GM21786 (cell line): Measurements from ENCODE around the gene ZFAND3.

Source experiments
- ATAC-seq: cut with Tn5 transposase; IDR thresholded peaks from one replicate; pipeline ENCODE4 v1.9.1; 2021; ENCODE audit not compliant: unreplicated experiment

Gene ZFAND3

DNA sequence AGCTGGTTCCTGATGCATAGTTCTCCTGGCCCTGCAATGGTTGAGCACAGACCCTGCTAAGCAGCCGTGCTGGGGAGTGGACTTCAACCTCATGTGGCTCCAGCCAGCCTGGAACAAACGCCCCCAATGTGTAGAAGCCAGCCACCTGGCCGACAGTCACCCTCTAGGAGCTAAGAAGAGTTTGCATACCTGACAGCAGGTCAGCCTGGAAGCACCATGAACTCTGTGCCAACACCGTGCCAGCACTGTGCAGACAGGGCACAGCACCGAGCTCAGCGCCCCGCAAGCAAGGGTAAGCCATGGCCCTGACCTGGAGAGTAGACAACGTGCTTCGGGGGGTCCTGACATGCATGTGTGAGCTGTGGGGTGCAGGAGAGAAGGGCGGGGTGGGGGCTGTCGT, 356.3 kb downstream of the ZFAND3 start:
- ATAC-seq = no peak

DNA sequence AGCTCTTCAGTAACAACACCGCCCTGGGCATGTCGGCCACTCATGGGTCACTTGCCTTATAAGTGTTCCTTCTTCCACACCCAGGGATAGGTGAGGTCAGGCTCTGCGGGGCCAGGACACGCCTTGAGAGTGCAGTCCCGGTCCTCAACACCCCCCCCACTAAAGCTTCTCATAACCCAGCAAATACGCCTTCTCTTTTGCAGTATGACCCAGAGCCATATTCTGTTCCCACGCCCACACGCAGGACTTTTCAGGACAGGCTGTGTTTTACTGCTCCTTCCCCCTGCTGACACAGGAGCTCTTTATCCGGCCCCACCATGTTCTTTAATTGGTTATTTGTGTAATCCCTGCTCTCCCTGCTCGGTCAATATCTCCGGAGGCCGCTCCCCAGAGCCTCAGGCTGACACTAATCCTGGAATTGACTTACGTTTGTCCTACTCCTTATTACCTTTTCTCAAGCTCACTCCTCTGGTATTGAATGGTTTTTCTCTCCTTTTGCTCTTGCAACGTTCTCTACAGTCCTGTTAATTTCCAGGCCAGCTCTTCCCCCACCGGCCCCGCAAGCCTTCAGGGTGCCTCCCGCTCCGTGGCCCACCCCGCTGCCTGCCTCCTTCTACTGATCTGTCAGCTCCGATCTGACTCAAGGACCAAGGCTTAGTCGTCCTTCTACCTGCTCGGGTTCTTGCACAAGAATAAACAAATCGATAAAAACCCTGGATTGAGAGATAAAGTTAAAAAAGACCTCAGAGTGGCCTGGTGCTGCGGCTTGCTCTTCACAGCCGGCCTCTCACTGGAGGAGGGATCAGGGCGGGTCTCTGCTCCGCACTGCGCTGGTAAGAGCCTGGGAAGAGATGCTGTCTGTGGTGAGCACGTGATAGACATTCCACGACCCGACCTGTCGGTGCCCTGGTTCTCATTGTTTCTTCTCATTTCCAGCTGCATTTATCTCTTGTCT, 357.5 kb downstream of the ZFAND3 start:
- no peak for ATAC-seq

DNA sequence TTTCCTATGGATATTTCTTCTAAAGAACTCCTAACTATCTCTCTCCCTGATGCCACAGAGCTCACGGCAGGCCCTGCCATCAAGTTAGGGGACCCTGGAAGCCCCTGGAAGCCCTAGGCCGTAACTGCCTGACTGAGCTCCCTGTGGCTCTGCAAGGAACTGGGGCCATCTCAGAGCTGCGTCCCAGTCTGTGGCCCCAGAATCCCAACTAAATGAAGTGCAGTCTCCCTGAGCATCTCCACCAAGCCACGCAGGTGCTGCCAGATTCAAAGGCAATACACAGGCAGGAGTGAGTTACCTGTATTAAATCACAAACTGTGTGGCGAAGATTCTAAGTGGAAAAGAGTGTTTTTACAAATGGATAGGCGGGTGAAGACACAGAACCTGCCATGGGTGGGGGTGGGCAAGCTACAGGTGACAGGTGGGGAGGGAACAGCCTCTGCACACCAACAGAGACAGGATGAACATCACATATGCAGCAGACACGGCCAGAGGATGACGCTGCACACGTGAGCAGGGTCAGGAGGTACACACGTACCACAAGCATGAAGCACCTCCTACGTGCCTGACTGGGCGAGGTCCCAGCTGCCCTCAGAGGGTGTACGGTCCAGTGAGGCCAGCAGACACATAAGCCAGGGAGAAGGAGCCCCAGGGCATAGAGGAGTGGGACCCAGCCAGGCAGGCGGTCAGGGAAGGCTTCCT, 358.5 kb downstream of the ZFAND3 start:
- no peak for ATAC-seq

DNA sequence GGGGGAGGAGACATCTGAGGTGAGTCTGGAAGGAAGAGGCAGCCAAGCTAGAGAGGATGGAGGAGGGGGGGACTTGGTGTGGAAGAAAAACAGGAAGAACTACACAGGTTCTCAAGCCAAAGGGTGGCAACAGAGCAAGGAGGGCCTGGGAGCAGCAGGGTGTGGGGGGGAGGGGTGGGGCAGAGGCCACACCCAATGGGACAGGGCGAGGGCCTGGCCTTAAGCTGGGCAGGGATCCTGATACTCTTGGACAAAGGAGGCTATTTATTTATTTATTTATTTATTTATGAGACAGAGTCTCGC, 359.0 kb downstream of the ZFAND3 start:
- ATAC-seq = no peak

DNA sequence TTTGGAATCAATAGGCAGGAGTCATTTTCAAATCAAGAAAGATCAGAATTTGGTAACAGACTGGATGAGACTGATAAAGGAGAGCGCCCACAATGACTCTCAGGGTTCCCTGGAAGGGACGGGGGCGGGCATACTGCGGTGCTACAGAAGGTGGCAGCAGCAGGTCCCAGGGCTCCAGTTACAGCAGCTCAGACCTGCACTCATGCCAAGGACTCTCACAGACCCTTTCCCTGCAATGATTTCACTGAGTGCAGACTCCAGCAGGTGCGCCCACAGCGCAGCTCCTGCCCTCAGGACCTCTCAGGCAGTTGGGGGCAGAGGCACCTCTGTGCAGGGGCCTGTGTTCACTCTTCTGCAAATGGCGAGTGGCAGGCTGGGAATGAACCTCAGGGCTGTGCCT, 359.8 kb downstream of the ZFAND3 start:
- ATAC-seq = no peak

DNA sequence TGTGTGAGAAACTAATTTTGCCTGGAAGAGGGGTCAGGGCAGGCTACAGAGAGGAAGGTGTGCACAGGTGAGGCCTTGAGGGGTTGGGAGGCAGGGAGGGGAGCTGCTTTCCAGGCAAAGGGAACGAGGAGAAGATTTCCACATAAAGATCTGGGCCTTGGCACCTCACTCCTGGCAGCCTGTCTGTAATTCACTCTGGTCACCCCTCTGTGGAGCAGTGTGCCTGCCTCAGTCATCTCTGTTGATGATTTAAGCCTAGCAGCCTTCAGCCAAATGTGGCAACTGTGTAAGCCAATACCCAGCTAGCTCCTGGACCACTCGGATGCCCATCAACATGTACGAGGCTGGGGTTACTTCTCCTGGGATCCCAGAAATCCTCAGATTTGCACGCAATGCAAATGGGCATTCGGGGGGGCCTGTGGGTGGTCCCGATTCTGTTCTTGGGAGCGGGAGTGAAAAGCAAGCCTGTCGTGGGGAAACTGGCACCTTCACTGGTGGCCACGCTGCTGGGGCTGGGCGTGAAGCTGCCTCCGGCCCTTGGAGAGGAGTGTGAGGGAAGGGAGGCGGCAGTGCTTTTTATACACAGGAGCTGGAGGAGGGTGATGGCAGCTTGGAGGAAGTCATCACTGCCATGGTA, 360.4 kb downstream of the ZFAND3 start:
- no peak for ATAC-seq

DNA sequence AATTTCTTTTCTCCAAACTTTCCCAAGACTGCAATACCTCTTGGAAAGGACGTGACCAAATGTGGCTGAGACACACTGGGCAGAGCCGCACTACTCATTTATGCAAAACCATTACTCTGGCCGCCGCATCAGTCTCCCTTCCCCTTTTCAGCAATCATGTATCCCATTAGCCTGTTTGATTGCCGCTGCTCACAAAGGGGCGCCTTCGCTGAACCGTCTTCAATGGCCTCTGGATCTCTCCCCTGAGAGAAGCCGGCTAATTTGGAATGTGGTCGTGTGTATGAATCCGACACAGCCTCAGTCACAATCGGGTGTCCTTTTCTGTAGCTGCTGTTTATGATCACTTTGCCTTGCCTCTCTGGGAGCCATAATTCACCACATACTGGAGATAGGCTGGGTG, 361.1 kb downstream of the ZFAND3 start:
- ATAC-seq = no peak

DNA sequence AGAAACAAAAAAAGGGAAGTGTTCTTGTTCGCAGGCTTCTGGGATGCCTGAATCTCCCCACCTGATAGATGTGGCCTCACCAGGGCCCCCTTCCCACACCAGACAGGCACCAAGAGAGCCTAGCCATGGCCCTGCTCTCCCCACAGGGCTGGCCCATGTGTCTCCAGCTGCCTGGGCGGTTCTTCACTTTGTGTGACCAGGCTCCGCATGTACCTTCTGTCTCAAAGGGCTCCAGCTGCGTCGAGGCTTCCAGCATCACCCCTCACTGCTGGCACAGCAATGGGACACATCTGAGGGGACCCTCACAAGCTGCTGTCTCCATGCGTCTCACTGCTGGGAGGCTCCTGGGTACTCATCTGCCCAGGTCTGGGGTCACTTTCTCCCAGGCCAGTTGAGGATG, 362.9 kb downstream of the ZFAND3 start:
- ATAC-seq = no peak

DNA sequence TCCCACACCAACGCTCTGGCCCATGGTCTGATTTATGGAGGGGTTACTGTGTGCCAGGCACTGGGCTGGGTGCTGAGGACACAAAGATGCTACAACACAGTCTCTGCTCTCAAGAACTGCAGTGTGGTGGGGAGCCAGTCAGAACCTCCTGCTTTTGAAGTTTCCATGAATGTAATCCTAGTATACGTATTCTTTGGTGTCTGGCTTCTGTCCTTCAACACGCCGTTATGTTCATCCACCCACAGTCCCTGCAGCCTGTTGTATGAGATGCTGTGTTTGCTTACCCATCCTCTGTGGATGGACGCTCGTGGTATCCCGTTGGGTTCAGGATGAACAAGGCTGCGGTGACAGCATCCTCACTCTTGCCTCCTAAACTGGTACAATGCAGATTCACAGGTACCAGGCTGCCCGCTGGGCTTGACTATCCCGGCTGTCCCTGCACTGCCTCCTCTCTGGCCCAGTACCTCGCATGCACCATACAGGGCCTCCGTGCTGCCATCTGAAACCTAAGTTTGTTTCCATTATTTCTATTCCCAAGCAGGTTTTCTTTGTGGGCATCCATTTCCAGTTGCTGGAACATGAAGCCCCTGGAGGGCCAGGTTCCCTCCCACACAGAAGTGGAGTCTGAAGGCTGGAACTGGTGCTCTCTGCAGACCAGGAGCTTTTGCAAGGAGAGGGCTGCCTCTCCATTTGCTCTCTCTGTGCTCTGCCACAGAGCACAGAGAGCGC, 364.5 kb downstream of the ZFAND3 start:
- no peak for ATAC-seq

DNA sequence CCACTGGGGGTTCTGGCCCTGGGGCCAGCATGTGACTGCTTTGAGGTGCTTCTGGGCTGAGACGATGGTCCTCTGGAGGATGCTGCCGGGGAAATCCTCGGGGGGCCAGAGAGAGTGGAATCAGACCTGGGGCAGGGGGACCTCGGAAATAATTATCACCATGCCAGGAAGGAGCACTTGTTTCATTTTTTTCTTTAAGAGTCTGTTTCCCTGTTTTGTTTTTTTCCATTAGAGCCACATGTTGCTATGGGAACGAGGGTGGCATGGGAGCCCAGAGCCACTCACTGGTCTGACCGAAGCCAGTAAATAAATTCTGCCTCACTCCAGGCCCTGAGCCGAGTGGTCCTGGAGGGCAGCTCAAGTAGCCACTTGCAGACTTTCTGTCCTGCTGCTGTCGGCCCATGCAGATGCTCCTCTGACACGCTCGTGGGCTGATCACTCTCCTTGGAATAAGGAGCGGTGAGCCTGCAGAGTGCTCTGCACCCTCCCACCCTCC, 365.1 kb downstream of the ZFAND3 start:
- no peak for ATAC-seq

DNA sequence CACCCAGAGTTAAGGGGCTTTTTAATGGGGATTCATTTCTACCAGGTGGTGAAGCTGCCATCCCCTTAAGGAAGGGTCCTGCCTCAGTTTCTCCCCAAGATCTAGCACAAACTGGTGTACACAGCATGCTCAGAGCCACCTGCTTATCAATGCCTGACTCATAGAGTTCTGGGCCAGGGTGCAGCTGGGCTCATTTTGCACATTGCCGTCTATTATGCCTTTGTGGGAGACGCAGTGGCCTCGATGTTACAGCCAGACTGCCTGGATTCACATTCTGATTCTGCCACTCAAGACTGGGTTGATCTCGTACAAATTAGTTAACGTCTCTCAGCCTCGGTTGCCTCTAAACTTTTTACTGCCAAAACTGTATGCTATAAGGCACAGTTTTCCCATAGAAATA, 365.7 kb downstream of the ZFAND3 start:
- ATAC-seq = no peak

DNA sequence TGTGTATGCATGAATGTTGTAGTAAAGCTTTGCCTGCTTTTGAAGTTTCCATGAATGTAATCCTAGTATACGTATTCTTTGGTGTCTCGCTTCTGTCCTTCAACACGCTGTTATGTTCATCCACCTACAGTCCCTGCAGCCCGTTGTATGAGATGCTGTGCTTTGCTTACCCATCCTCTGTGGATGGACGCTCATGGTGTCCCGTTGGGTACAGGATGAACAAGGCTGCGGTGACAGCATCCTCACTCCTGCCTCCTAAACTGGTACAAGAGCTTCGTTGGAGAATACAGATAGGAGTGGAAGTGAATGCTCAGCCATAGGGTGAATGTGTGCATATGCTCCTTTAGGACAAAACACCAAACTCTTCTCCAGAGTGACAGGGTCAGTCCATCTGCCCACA, 366.2 kb downstream of the ZFAND3 start:
- no peak for ATAC-seq

DNA sequence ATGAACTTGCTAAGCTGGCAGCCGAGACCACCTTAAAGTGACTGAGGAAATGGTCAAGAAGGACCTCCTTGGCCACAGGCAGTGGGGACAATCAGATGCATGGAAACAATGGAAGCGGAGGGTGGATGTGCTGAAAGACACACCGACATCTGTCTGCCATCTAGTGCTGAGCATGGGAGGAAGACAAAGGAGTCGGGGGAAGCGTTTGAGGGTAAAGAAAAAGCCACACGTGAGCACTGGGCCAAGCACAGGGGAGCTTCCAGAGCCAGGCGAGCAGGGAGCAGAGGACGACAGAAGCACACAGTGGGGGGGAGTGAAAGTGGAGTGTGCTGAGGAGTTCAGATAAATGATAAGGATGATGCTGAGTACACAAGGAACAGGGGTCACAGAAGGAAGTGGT, 367.8 kb downstream of the ZFAND3 start:
- ATAC-seq = no peak

DNA sequence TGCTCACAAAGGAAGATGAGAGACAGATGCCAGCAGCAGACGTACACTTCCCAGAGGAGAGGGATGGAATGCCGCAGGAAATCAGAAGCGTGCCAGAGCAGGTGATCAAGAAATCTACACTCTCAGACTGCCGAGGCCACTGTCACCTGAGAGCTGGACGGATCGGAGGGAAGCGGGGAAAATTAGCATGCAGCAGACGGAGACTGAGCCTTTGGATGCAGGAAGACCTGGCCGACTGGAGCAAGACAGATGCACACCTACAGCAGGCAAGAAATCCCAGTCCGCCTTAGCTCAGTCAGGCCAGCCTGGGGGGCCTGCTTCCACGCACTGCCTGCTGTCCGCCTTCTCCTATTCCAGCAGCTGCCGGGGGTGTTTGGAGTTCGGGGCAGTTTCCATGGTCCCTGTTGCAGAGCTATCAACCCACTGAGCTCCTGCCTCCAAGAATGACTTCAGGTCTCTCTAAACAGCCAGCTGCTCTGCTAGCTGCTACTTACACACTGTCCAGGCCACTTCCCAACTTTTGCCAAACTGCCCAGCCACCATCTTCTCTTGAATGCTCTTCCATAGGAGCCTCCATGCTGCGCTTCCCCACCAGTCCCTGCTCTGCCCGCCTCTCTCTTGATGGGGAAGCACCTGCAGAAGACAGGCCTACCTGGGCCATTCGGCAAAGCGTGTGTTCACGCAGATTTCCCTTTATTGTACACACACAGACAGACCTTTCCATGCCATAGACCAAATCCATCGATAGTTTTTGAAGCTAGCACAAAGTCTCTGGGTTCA, 368.5 kb downstream of the ZFAND3 start:
- ATAC-seq = no peak

DNA sequence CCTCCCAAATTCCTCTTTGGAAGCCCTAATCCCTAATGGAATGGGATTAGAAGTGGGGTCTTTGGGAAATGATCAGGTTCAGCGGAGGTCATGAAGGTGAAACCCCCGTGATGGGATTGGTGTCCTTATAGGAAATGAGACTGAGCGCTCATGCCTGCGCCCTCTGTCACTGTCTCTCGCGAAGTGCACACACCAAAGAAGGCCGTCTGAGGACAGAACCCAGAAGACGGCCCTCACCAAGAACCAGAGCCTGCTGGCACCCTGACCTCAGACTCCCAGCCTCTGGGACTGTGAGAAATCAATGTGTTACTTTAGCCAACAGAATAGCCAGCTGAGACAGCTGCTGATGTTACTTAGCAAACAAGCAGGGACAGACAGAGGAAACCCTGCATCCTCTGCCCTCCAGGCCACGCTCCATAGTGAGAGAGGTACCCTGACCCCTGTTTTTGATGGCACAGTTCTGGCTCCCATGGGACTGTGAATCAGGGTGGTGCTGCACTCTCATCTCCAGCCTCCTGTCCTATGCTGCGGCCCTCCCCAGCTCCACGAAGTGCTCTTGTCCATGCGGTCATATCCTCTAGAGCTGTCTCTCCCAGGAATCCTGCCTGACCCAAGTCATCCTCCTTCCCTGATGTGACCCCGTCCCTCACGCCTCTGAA, 369.3 kb downstream of the ZFAND3 start:
- no peak for ATAC-seq

DNA sequence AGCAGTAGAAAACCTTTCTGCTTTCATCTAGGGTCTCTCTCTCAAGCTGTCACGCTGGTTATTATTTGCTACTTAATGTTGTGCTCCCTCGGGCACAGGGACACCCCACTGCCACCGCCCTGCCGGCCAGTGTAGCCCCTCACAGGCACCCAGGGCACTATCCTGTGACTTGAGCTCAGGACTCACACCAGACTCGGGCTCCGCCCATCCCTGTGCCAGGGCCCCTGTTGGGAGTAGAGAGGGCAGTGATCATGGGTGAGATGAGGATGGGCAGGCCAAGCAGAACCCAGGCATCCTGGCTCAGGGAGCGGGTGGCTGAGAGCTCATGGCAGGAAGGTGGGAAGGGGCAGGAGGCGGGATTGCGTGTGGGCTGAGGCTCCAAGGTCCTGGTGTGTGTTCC, 371.9 kb downstream of the ZFAND3 start:
- no peak for ATAC-seq

DNA sequence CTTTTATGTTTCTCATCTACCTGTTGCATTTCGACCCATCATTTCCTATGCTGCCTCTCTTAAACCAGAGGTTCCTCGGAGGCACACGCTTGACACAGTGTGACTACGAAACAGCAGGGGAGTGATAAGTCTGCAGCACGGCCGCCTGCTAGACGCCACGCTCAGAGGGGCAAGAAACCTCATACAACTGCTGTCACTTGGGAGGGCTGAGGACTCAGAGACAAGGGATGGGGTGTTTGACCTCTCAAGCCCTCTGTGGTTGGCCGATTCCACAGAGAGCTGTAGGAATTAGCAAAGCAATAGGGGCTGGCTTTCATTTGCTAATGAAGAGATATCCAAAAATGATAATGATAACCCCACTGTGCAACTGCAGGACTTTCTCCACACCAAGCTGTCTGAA, 372.5 kb downstream of the ZFAND3 start:
- no peak for ATAC-seq

DNA sequence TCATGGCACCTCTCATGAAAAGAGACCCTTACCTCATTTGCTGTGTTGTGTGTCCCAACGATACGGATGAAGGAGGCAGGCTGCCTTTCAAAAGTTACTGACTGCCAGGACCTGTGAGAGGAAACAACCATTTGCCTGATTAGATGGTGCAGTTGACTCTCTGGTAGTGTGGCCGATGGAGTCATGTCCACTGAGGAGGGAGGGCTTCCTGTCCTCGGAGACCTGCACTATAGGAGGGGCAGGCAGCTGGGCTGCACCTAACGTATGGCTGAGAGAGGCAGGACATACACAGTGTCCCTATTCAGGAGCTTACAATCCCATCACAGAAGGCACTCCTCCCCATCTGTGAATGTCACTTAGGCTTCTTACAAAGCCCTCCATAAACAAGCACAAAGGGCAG, 373.0 kb downstream of the ZFAND3 start:
- ATAC-seq = no peak

DNA sequence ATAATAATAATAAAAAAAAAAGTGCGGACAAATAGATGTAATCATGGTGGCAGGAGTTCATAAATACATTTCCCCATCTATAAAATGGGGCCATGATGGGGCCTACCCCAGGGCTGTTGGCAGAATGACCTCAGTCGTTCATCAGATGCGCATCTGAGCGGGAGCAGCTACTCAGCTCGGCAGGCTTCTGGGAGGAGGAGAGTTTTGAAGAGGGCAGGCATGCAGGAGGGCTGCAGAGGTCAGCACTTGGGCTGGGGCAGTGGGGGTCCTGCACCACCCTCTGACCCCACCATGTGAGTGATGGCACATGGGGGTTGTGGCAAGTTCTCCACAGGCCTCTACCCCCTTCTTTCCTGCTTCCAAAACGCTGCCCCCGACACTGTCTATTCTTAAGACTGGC, 373.5 kb downstream of the ZFAND3 start:
- no peak for ATAC-seq
